GM13977 (cell line): ENCODE measurements around the gene GPR132.

Experiments used
- DNase-seq: peaks from one replicate; pipeline ENCODE4 v3.0.0; 2012; ENCODE audit warnings: low spot score
- CTCF ChIP-seq: IDR thresholded peaks from 2 replicates; pipeline ENCODE4 v1.5.1; 2012; ENCODE audit warnings: mild to moderate bottlenecking, control low read depth; ENCODE audit not compliant: insufficient read depth; ENCODE audit errors: extremely low read depth, missing control alignments
- in situ Hi-C: fragments of 300-500 bp; cut with MboI; formaldehyde crosslinking; loops from one replicate; pipeline ENCODE4 v1.12.0; 2022; ENCODE audit warnings: low sequenced_read_pairs, low pct_unique_long_range_greater_than_20kb, mixed read lengths, inconsistent platforms; ENCODE audit not compliant: unreplicated experiment

The GPR132 gene

GRCh38 chr14:105053421-105053820 is 11.8 kb downstream of the GPR132 start:
- in situ Hi-C loops = no loop called here
- DNase-seq = no peak
- TF ChIP-seq CTCF = no peak

- TF ChIP-seq CTCF = no peak
- in situ Hi-C loops = no loop called here
- no peak for DNase-seq
Measured at GRCh38 chr14:105052110-105052458, 13.1 kb downstream of the GPR132 start.

- in situ Hi-C loops = no loop called here
Measured at GRCh38 chr14:105051182-105052109, 13.8 kb downstream of the GPR132 start.

GRCh38 chr14:105050551-105050897 is 14.7 kb downstream of the GPR132 start:
- in situ Hi-C loops = no loop called here
- no peak for DNase-seq
- no peak for TF ChIP-seq CTCF

More at GRCh38 chr14:105051182-105052109, 13.8 kb downstream of the GPR132 start:
- TF ChIP-seq CTCF = no peak
- no peak for DNase-seq

- no peak for DNase-seq
- in situ Hi-C loops = loop anchor here (25.0 kb wide), 1 partner anchor 288 kb away; the partner anchor contains the start of gene SIVA1
Measured at GRCh38 chr14:105049753-105050550, 15.3 kb downstream of the GPR132 start.

More at GRCh38 chr14:105049753-105050550, 15.3 kb downstream of the GPR132 start:
- TF ChIP-seq CTCF = no peak
